ENCODE measurements around the gene EMILIN3. TPM values are rescaled to one million over a fixed set of nuclear protein-coding genes. Genes with fewer than 3 reads are reported as not detected.

The EMILIN3 gene
- total RNA-seq, 1 donor from 2014 or later = 0.72 TPM

- DNase-seq (ENCODE audit: low spot score) = no peak
Observed at GRCh38 chr20:41391587-41392001, 25.0 kb upstream of the EMILIN3 start.

- DNase-seq (ENCODE audit: low spot score) = no peak
Observed at GRCh38 chr20:41390889-41391288, 24.3 kb upstream of the EMILIN3 start.

- DNase-seq (ENCODE audit: low spot score) = no peak
Observed at GRCh38 chr20:41387444-41387851, 20.8 kb upstream of the EMILIN3 start.

- DNase-seq (ENCODE audit: low spot score) = peak; percentile 39
Observed at GRCh38 chr20:41386502-41387427, 20.1 kb upstream of the EMILIN3 start.

DNA sequence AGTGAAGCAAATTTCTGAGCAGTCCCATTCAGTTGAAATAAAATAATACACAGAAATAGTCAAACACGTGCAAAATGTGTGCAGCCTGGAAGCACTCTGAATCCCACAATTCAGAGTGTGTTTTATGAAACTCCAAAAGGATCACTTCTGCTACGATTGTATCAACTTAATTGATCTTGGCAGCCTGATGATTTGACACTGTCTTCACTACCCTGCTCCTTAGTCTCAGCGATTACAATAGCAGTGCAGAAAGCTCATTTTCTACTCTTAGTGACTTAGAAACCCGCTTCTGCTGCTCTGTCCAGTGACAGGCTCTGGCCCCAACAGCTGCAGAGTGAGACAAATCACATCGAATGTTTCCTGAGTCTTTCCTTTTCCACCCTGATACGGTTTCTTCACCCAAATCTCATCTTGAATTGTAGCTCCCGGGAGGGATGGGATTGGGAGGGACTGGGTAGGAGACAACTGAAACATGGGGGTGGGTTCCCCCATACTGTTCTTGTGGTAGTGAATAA lies 16.2 kb upstream of the EMILIN3 start:
- DNase-seq (ENCODE audit: low spot score) = no peak

DNA sequence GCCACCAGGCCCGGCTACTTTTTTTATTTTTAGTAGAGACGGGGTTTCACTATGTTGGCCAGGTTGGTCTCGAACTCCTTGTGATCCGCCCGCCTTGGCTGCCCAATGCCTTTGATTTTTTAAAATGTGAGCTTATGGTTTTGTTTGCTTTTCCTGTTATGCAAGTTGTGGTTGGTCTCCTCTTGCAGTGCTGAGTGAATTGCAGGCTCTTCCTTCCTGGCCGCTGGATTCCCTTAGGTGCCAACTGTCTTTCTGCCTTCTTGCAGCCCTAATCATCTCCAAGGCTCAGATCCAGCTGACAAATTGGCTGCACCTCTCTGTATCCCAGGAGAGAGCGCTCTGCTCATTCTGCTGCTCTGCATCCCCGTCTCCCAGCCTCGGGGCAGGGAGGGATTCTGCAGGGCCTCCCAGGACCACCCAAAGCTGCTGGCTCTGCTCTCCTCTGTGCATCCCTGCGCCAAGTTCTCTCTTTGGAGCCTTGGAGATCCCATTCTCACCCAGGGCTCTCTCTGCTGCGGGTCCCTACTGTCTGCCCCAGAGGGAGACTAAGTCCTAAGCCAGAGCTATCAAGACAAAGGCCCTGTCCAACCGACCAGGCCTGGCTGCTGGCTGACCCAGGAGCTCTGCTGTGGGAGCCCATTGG lies 14.1 kb upstream of the EMILIN3 start:
- no peak for DNase-seq (ENCODE audit: low spot score)

GRCh38 chr20:41379551-41379950 lies 12.9 kb upstream of the EMILIN3 start:
- DNase-seq (ENCODE audit: low spot score) = no peak

- DNase-seq (ENCODE audit: low spot score) = no peak
Observed at GRCh38 chr20:41377275-41377674, 10.7 kb upstream of the EMILIN3 start.

DNA sequence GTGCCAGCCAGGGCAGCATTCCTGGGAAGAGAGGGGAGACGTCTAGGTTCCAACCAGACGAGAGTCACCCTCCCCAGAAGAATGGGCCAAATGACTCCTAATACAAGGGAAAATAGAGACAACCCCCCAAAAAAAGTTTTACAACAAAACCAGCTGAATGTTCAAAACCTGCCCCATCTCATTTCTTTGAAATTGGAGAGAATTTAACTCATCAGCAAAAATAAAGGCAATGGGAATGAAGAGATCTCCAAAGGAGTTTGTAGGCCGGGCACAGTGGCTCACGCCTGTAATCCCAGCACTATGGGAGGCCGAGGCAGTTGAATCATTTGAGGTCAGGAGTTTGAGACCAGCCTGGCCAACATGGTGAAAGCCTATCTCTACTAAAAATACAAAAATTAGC lies 9.7 kb upstream of the EMILIN3 start:
- no peak for DNase-seq (ENCODE audit: low spot score)

DNA sequence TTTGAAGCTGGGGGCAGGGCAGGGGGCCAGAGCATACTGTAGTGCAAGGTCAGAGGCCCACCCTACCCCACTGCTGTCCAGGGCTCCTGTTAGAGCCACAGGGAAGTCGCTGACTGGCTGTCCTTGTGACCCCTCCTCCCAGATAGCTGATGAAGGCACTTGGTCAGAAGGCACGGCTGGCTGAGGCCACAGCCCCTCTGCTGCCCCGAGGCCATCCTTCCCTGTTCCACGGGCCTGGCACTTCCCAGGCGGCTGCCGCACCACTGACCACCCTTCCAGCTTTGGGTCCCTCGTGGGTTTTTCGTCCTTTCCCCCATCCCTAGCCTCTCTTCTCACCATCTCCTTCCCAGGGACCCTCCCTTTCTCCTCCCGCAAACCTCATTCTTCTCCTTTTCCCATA lies 9.2 kb upstream of the EMILIN3 start:
- DNase-seq (ENCODE audit: low spot score) = no peak

GRCh38 chr20:41373931-41374920 lies 7.6 kb upstream of the EMILIN3 start:
- DNase-seq (ENCODE audit: low spot score) = no peak

DNA sequence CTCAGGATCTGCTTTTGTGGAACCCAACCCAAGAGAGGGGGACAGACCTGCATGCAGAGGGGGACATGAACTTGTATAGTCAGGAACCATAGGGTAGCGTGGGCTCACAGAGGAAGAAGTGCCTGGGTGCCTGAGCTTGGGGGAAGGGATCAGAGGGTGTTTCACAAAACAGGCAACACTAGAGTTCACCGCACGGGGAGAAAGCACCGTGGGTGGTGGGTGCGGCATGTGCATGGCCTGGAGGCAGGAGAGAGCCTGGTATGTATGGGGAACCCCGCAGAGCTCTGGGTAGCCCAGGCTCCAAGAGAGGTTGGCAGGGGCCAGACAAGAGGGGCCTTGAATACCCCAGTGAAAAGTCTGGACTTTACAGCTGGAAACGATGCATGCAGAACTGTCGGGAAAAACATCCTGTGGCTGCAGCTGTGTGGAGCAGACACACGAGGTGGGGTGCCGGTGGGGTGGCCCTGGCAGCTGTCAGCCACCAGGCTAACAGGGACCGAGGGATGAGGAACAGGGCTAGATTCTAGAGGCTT lies 6.7 kb upstream of the EMILIN3 start:
- no peak for DNase-seq (ENCODE audit: low spot score)

- no peak for DNase-seq (ENCODE audit: low spot score)
Observed at GRCh38 chr20:41371371-41371770, 4.8 kb upstream of the EMILIN3 start.

- no peak for DNase-seq (ENCODE audit: low spot score)
Observed at GRCh38 chr20:41370176-41370575, 3.6 kb upstream of the EMILIN3 start.

GRCh38 chr20:41369673-41370072 lies 3.1 kb upstream of the EMILIN3 start:
- no peak for DNase-seq (ENCODE audit: low spot score)

GRCh38 chr20:41367956-41368355 lies 1.3 kb upstream of the EMILIN3 start:
- DNase-seq (ENCODE audit: low spot score) = no peak

- DNase-seq (ENCODE audit: low spot score) = no peak
Observed at GRCh38 chr20:41367393-41367695, 726 bp upstream of the EMILIN3 start.

GRCh38 chr20:41365777-41366545 lies 657 bp downstream of the EMILIN3 start:
- no peak for DNase-seq (ENCODE audit: low spot score)

DNA sequence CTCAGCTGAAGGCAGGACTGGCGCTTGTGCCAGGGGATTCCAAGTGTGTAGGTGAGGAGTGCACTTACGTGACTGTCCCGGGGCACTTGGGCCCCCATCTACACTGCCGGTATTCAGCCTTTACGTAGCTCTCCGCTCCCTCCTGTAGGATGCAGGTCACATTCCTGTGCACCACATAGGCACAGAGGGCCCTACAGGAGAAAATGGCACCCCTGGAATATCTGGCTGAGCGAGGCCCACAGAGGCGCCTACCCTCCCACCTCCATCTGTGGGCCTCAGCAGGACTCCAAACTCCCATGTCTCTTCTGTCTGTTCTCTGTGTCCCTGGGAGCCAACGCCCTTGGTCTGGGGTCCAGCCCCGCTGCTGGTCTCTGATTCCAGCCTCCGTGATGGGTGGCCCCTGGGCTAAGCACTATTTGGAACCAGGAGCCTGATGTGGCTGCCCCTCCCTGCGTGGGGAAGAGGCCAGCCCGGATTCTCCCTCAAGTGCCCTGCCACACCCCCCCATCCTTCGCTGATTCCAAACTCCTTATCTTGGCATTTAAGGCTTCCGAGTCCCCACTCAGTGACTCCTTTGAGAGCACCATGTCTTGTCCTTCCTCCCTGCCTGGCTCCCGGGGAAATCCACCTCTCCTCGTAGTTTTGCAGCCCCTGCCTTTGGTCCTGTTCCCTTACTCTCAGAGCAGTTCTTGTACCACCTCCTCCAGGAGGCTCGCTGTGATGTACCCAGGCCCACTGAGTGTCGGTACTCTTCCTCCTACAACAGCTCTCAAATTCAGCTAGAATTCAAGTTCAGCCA lies 1.5 kb downstream of the EMILIN3 start:
- no peak for DNase-seq (ENCODE audit: low spot score)

All from umbilical cord (tissue), 2 donors.